ENCODE results near the gene PLXDC2.

PLXDC2 gene

DNA sequence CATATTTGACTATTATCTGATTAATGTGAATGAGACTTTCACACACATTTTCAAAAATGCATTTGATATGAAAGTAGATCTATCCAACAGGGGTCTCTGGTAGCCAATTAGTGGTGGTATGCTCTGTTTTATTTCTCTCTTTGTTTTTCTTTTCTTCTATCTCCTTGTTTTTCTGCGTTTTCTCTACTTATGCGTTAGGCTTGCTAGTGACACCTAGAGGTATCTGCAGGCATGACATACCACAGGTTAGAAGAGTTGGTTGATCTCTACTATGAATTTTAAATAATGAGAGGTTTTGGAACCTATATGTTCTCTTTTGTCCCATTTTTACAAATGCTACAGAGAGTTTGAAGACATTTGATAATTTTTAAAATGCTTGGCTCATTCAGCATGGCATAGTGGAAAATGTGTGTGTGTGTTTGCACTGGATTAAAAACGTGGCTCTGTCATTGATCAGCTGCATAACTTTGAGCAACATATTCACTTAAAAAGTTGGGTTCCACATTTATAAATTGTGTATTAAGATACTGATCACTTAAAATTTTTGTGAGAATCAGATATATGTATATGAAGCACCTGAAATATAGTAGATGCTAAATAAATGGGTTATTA, 28.1 kb upstream of the PLXDC2 start:
- Histone ChIP-seq H3K27me3 (ENCODE audit: insufficient read depth, low read length, poor library complexity, severe bottlenecking) (no peaks in the 10 kb centered on the region), H3K79me2 (ENCODE audit: insufficient read depth, low read length) (no peaks in the 10 kb centered on the region), H3K4me3 (ENCODE audit: low read length, poor library complexity, severe bottlenecking) (no peak overlapping the region), H3K4me1 (ENCODE audit: insufficient read depth, low read length, poor library complexity, severe bottlenecking) (peaks cover 7% of the 10 kb centered on the region), H3K9me3 (ENCODE audit: insufficient read depth, low read depth, low read length) (no peaks in the 10 kb centered on the region), H3F3A (ENCODE audit: low read depth) (no peaks in the 10 kb centered on the region), H2AFZ (ENCODE audit: low read length) (no peak overlapping the region), H3K4me2 (ENCODE audit: low read depth, low read length, poor library complexity, severe bottlenecking) (no peak overlapping the region), H3K36me3 (ENCODE audit: insufficient read depth, low read length) (no peaks in the 10 kb centered on the region), H3K9ac (ENCODE audit: low read depth, low read length, poor library complexity, severe bottlenecking) (no peak overlapping the region), H4K20me1 (ENCODE audit: insufficient read depth, low read length, poor library complexity, severe bottlenecking) (no peaks in the 10 kb centered on the region), H3K9me2 (replicated peaks; ENCODE audit: low read depth, low read length) (no peaks in the 10 kb centered on the region)
- no peak for TF ChIP-seq EZH2phosphoT487 (IDR thresholded peaks at IDR 0.05; ENCODE audit: borderline replicate concordance)
- TF ChIP-seq, protein P1, sequence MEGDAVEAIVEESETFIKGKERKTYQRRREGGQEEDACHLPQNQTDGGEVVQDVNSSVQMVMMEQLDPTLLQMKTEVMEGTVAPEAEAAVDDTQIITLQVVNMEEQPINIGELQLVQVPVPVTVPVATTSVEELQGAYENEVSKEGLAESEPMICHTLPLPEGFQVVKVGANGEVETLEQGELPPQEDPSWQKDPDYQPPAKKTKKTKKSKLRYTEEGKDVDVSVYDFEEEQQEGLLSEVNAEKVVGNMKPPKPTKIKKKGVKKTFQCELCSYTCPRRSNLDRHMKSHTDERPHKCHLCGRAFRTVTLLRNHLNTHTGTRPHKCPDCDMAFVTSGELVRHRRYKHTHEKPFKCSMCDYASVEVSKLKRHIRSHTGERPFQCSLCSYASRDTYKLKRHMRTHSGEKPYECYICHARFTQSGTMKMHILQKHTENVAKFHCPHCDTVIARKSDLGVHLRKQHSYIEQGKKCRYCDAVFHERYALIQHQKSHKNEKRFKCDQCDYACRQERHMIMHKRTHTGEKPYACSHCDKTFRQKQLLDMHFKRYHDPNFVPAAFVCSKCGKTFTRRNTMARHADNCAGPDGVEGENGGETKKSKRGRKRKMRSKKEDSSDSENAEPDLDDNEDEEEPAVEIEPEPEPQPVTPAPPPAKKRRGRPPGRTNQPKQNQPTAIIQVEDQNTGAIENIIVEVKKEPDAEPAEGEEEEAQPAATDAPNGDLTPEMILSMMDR (conservative IDR thresholded peaks at IDR 0.05; ENCODE audit: low read length): peak; percentile 95

DNA sequence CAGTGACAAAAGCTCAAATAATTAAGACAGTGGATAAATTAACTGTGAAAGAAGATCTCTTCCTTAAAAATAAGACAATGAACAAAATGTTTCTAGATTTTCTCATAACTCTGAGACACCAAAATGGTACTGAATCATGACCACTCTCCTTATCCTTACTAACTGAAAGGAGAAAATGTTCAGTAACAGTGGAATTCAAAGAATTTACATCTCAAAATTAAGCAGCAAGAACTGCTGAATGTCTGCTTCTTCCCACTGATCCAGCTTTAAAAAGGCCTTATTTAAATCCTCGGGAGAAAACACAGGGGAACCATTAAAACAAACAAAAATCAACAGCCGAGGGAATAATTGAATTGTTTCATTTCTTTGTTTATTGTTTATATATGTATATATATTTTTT, 27.3 kb upstream of the PLXDC2 start:
- H3K9me2 ChIP-seq (replicated peaks; ENCODE audit: low read depth, low read length): no peaks in the 10 kb centered on the region
- TF ChIP-seq, protein P1 (conservative IDR thresholded peaks at IDR 0.05; ENCODE audit: low read length): no peak
- TF ChIP-seq EZH2phosphoT487 (IDR thresholded peaks at IDR 0.05; ENCODE audit: borderline replicate concordance): no peak

DNA sequence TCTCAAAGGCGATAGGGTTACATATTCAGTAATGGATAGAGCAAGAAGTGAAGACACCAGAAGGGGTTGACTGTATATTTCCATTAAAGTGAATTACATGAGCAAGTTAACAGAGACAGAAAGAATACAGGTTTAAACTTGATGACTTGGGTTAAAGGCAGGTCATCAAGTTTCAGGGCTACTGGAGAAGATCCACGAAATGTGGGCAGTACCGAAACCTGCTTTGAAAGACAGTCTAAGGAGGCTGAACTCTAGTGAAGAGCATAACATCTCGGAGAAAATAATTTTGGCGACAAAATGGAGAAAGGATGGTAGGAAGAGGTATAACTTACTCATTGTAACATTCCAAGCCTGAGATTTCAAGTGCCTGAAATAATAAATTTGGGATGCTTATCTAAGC, 26.6 kb upstream of the PLXDC2 start:
- H3F3A ChIP-seq (ENCODE audit: low read depth): no peaks in the 10 kb centered on the region
- no peaks in the 10 kb centered on the region for H3K9me3 ChIP-seq (ENCODE audit: insufficient read depth, low read depth, low read length)
- peaks cover 7% of the 10 kb centered on the region for H3K4me1 ChIP-seq (ENCODE audit: insufficient read depth, low read length, poor library complexity, severe bottlenecking)
- H3K9ac ChIP-seq (ENCODE audit: low read depth, low read length, poor library complexity, severe bottlenecking): no peak overlapping the region
- H3K27me3 ChIP-seq (ENCODE audit: insufficient read depth, low read length, poor library complexity, severe bottlenecking): no peaks in the 10 kb centered on the region
- TF ChIP-seq EZH2phosphoT487 (IDR thresholded peaks at IDR 0.05; ENCODE audit: borderline replicate concordance): no peak
- H3K9me2 ChIP-seq (replicated peaks; ENCODE audit: low read depth, low read length): no peaks in the 10 kb centered on the region
- no peaks in the 10 kb centered on the region for H3K36me3 ChIP-seq (ENCODE audit: insufficient read depth, low read length)
- no peak overlapping the region for H3K4me3 ChIP-seq (ENCODE audit: low read length, poor library complexity, severe bottlenecking)
- no peak overlapping the region for H3K4me2 ChIP-seq (ENCODE audit: low read depth, low read length, poor library complexity, severe bottlenecking)
- no peaks in the 10 kb centered on the region for H4K20me1 ChIP-seq (ENCODE audit: insufficient read depth, low read length, poor library complexity, severe bottlenecking)
- no peak overlapping the region for H2AFZ ChIP-seq (ENCODE audit: low read length)
- no peaks in the 10 kb centered on the region for H3K79me2 ChIP-seq (ENCODE audit: insufficient read depth, low read length)

More for the DNA sequence above, 27.3 kb upstream of the PLXDC2 start:
- H3K9me3 ChIP-seq (ENCODE audit: insufficient read depth, low read depth, low read length): no peaks in the 10 kb centered on the region
- H3K4me3 ChIP-seq (ENCODE audit: low read length, poor library complexity, severe bottlenecking): no peak overlapping the region
- no peak overlapping the region for H3K9ac ChIP-seq (ENCODE audit: low read depth, low read length, poor library complexity, severe bottlenecking)
- H3K27me3 ChIP-seq (ENCODE audit: insufficient read depth, low read length, poor library complexity, severe bottlenecking): no peaks in the 10 kb centered on the region
- H3F3A ChIP-seq (ENCODE audit: low read depth): no peaks in the 10 kb centered on the region
- H3K4me2 ChIP-seq (ENCODE audit: low read depth, low read length, poor library complexity, severe bottlenecking): no peak overlapping the region
- no peak overlapping the region for H2AFZ ChIP-seq (ENCODE audit: low read length)
- H3K79me2 ChIP-seq (ENCODE audit: insufficient read depth, low read length): no peaks in the 10 kb centered on the region
- H3K36me3 ChIP-seq (ENCODE audit: insufficient read depth, low read length): no peaks in the 10 kb centered on the region
- H4K20me1 ChIP-seq (ENCODE audit: insufficient read depth, low read length, poor library complexity, severe bottlenecking): no peaks in the 10 kb centered on the region
- peaks cover 7% of the 10 kb centered on the region for H3K4me1 ChIP-seq (ENCODE audit: insufficient read depth, low read length, poor library complexity, severe bottlenecking)

DNA sequence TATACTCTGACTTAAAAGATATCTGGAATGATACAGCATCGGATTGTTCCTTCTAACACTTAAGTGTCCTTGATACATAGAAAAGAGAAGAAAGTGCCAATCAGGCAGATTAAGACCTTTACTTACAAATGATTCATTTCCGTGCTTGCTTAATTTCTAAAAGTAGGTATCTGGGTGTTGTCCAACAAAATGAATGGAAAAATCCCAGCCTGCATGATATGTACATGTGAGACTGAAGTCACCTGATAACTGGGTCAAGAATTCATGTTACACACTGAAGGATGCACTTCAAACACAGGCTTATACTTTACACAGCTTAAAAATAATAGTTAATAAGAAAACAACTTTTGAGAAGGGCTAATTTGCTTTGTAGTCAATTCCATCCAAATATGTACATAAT, 25.2 kb upstream of the PLXDC2 start:
- H3K27me3 ChIP-seq (ENCODE audit: insufficient read depth, low read length, poor library complexity, severe bottlenecking): no peaks in the 10 kb centered on the region
- H3F3A ChIP-seq (ENCODE audit: low read depth): no peaks in the 10 kb centered on the region
- no peak overlapping the region for H3K9ac ChIP-seq (ENCODE audit: low read depth, low read length, poor library complexity, severe bottlenecking)
- TF ChIP-seq, protein P1 (conservative IDR thresholded peaks at IDR 0.05; ENCODE audit: low read length): no peak
- TF ChIP-seq EZH2phosphoT487 (IDR thresholded peaks at IDR 0.05; ENCODE audit: borderline replicate concordance): no peak
- no peaks in the 10 kb centered on the region for H3K4me1 ChIP-seq (ENCODE audit: insufficient read depth, low read length, poor library complexity, severe bottlenecking)
- no peaks in the 10 kb centered on the region for H3K9me3 ChIP-seq (ENCODE audit: insufficient read depth, low read depth, low read length)
- H3K9me2 ChIP-seq (replicated peaks; ENCODE audit: low read depth, low read length): no peaks in the 10 kb centered on the region
- no peak overlapping the region for H3K4me2 ChIP-seq (ENCODE audit: low read depth, low read length, poor library complexity, severe bottlenecking)
- no peaks in the 10 kb centered on the region for H3K36me3 ChIP-seq (ENCODE audit: insufficient read depth, low read length)
- H4K20me1 ChIP-seq (ENCODE audit: insufficient read depth, low read length, poor library complexity, severe bottlenecking): no peaks in the 10 kb centered on the region
- no peaks in the 10 kb centered on the region for H3K79me2 ChIP-seq (ENCODE audit: insufficient read depth, low read length)
- no peak overlapping the region for H2AFZ ChIP-seq (ENCODE audit: low read length)
- no peak overlapping the region for H3K4me3 ChIP-seq (ENCODE audit: low read length, poor library complexity, severe bottlenecking)

Data from Loucy (cell line).